ENCODE results near the gene CDH4. TPM values are rescaled to one million over a fixed set of nuclear protein-coding genes. Genes with fewer than 3 reads are reported as not detected.

Gene CDH4
- total RNA-seq, 1 donor from 2014 or later = 0.06 TPM

DNA sequence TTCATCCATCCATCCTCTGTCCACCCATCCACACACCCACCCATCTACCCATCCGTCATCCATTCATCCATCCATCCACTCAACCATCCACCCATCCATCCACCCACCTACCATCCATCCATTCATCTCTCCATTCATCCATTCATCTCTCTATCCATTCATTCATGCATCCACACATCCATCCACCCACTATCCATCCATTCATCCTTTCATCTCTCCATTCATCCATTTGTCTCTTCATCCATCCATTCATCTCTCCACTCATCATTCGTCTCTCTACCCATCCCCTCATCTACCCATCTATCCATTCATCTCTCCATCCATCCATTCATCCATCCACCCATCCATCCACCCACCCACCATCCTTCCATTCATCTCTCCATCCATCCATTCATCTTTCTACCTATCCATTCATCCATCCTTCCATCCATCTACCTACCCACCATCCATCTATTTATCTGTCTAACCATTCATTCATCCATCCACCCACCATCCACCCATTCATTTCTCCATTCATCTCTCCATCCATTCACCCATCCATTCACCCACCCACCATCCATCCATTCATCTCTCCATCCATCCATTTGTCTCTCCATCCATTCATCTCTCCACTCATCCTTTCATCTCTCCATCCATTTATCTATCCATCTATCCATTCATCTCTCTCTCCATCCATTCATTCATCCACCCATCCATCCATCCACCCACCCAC lies 538.2 kb downstream of the CDH4 start:
- Histone ChIP-seq H3K36me3 (no peaks in the 10 kb centered on the region), H3K4me1 (no peaks in the 10 kb centered on the region), H3K4me3 (no peak overlapping the region), H3K9me3 (no peaks in the 10 kb centered on the region), H3K27me3 (ENCODE audit: low read depth) (no peaks in the 10 kb centered on the region), H3K27ac (no peak overlapping the region)
- no peak for ATAC-seq
- TF ChIP-seq, protein P1, sequence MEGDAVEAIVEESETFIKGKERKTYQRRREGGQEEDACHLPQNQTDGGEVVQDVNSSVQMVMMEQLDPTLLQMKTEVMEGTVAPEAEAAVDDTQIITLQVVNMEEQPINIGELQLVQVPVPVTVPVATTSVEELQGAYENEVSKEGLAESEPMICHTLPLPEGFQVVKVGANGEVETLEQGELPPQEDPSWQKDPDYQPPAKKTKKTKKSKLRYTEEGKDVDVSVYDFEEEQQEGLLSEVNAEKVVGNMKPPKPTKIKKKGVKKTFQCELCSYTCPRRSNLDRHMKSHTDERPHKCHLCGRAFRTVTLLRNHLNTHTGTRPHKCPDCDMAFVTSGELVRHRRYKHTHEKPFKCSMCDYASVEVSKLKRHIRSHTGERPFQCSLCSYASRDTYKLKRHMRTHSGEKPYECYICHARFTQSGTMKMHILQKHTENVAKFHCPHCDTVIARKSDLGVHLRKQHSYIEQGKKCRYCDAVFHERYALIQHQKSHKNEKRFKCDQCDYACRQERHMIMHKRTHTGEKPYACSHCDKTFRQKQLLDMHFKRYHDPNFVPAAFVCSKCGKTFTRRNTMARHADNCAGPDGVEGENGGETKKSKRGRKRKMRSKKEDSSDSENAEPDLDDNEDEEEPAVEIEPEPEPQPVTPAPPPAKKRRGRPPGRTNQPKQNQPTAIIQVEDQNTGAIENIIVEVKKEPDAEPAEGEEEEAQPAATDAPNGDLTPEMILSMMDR (IDR thresholded peaks at IDR 0.05) = no peak
- DNase-seq = no peak
- intact Hi-C loops (cut with DNase I) = no loop called here

DNA sequence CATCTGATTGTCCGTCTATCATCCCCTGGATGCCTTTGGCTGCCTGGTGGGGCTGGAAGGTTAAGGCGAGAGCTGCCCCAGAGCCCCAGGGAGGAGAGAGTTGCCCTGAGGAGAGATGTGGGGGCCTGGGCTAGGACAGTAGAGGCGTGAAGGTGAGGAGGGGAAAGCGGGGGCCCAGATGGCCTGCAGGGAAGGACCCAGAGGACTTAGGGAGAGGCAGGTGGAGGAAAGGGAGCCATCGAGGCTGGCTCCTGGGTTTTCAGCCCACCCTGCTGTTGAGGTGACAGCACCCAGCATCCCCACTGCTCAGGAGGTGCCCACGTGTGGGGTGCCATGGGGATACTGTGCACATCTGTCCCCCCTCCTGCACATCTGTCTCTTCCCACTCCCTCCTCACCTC lies 539.9 kb downstream of the CDH4 start:
- no peak overlapping the region for H3K4me3 ChIP-seq
- intact Hi-C loops (cut with DNase I) = no loop called here
- H3K27ac ChIP-seq = no peak overlapping the region
- no peaks in the 10 kb centered on the region for H3K36me3 ChIP-seq
- no peaks in the 10 kb centered on the region for H3K9me3 ChIP-seq
- DNase-seq = no peak
- no peaks in the 10 kb centered on the region for H3K4me1 ChIP-seq
- TF ChIP-seq, protein P1 (IDR thresholded peaks at IDR 0.05) = no peak
- ATAC-seq = no peak
- H3K27me3 ChIP-seq (ENCODE audit: low read depth) = no peaks in the 10 kb centered on the region

DNA sequence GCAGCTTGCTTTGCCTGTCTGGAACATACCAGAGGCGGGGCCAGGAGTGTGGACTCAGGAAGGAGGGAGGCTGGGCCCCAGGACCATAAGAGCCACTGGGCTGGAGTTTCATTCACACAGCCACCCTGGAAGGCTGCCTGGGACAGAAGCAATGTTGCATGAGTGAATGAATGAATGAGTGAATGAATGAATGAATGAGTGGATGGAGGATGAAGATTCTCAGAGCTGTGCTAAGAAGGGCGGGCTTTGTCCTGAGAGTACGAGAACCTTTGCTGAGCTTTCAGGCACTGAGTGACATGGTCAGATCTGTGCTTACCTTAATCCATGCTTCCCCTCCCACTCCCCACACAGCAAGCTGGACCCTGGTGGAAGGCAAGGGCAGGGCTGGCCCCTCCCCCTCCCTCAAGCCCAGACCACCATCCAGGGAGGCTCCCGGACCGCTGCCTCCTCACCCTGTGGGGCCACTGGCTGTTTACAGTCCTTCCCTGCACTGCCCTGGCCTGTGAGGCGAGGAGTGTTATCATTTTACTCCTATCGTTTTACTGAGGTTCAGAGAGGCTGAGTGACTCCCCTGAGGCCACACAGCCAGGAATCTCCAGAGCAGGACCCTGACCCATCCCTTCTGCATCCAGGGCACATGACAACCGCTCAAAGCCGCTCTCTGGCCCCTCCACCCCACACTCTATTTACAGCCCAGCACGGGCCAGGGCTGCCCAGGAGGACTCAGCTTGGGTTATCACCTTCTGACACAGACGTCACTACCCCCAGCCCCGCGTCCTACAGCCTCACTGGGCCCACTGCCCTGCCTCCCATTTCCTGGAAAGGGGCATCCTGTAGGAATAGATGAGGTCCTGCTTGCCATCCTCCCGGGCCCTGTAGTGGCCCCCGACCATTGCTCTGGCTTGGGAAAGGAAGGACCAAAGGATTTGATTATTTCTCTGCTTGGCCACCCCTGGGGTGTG lies 543.9 kb downstream of the CDH4 start:
- H3K36me3 ChIP-seq = no peaks in the 10 kb centered on the region
- TF ChIP-seq, protein P1 (IDR thresholded peaks at IDR 0.05) = no peak
- intact Hi-C loops (cut with DNase I) = no loop called here
- H3K9me3 ChIP-seq = no peaks in the 10 kb centered on the region
- peaks cover 18% of the 10 kb centered on the region for H3K27me3 ChIP-seq (ENCODE audit: low read depth)
- no peak overlapping the region for H3K27ac ChIP-seq
- DNase-seq (peak; percentile 38), ATAC-seq (no peak)
- no peaks in the 10 kb centered on the region for H3K4me1 ChIP-seq
- H3K4me3 ChIP-seq = no peak overlapping the region

DNA sequence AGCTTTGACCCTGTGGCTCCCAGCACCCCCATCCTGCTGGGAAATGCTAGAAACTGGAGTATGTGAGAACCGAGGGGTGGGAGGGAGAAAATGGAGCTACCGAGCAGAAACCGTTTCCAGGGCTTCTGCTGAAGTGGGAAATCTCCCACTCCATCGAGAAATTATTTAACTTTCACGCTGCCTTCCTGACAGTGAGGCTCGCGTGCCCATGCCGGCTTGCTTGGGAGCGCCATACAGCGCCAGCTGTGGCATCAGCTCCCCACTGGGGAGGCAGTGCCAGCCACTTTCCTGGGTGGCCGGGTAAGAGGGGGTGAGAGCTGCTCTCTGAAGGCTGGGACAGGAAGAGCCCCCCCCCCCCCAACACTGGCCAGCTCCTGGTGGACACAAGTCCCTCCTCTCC lies 544.7 kb downstream of the CDH4 start:
- H3K36me3 ChIP-seq = no peaks in the 10 kb centered on the region
- intact Hi-C loops (cut with DNase I) = no loop called here
- no peak overlapping the region for H3K27ac ChIP-seq
- TF ChIP-seq, protein P1 (IDR thresholded peaks at IDR 0.05) = no peak
- H3K4me1 ChIP-seq = no peaks in the 10 kb centered on the region
- H3K27me3 ChIP-seq (ENCODE audit: low read depth) = peaks cover 25% of the 10 kb centered on the region
- no peak overlapping the region for H3K4me3 ChIP-seq
- DNase-seq (peak; percentile 23), ATAC-seq (no peak)
- no peaks in the 10 kb centered on the region for H3K9me3 ChIP-seq

DNA sequence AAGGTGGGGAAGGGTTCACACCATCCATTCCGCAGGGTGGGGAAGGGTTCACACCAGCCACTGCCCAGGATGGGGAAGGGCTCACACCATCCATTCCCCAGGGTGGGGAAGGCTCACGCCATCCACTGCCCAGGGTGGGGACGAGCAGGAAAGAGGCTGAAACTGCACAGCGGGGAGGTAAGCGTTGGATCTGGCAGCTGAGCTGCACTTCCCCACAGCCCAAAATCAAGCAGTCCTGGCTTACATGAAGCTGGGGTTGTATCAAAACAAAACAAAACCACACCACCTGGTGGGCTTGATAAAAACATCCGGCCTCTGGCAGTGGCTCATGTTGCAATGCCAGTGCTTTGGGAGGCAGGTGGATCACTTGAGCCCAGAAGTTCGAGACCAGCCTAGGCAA lies 545.1 kb downstream of the CDH4 start:
- Histone ChIP-seq H3K27ac (no peak overlapping the region), H3K27me3 (ENCODE audit: low read depth) (peaks cover 29% of the 10 kb centered on the region), H3K4me3 (no peak overlapping the region), H3K4me1 (no peaks in the 10 kb centered on the region), H3K36me3 (no peaks in the 10 kb centered on the region), H3K9me3 (no peaks in the 10 kb centered on the region)
- intact Hi-C loops (cut with DNase I) = no loop called here
- peak; percentile 9 for DNase-seq
- ATAC-seq = no peak
- TF ChIP-seq, protein P1 (IDR thresholded peaks at IDR 0.05) = no peak
